Kasumi-1 (cell line): Measurements from ENCODE around the gene RNPS1.
"Not testable (repeated sequence)": the region's sequence is repeated elsewhere in the genome, so short reads cannot be mapped to it uniquely, and the experiment has no call there.

Experiments used
- DNase-seq, 2 experiments: peaks; one replicate each; lab custom pipeline; 2025; lab: John Stamatoyannopoulos, UW

RNPS1 gene

DNA sequence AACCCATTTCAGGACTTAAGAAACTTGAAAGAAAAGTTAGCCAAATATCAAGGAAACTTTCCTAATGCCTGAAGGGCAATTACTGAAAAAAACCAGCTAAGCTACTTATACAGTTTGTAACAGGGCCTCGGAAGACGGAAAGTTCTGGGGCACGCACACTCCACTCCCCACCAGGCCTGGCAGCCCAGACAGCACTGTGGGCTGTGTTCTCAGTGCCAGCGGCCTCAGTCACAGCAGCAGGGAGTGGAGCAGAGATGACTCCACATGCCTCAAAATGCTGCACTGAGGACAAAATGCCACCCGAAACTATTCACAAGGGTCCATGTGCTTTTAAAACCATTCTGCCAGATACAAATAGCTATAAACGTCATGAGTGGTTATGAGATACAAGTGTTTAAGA lies 10.2 kb downstream of the RNPS1 start:
- no peak for DNase-seq

DNA sequence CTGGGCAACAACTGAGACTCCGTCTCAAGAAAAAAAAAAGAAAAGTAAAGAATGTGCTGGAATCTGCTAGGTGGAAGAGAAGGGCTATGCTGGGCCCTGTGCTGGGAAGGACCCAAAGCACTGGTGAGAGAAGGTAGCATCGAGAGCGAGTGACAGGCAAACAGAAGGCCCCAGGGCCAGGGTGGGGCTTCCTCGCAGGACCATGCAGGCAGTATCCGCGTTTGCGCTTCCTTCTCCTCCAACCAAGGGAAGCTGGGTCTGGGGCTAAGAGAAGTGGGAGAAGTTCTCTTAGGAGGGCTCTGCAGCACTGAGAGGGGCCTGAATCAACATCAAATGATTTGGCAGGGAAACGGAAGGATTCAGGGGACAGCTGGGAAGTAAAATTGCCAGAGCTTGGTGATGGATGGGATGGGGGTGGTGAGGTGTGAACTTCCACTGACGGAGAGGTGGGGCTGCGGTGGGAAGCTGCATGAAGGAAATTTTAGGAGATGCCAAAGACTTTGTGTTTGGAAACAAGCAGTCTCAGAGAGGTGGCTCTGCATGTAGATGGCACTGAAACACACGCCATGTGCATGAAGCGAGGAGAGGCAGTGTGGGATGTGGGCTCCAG lies 11.3 kb downstream of the RNPS1 start:
- no peak for DNase-seq

DNA sequence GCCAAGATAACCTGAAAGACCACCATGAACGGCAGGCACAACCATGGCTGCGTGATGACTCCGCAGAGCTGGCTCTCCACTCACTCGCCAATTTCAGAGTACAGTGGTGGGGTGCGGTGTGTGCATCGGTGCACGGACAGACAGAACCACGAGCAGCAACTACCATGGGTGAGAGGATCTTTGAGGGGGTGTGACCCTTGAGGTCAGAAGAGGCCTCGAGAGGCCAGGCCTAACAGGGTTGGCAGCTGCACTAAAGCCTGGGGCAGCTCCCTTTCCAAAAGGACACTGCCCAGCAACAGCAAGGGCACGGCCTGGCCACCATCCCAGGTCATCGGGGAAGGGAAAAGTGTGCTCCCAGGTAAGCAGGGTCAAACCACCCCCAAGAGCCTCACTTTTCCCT lies 14.6 kb downstream of the RNPS1 start:
- DNase-seq: no peak

- DNase-seq: no peak
Measured at GRCh38 chr16:2252806-2253148, 15.1 kb downstream of the RNPS1 start.

- DNase-seq: peak; percentile 32 to 58
Measured at GRCh38 chr16:2251296-2252111, 16.4 kb downstream of the RNPS1 start, which contains the start of gene ECI1. ECI1 (minus strand) TSS chr16:2251587; CDS start chr16:2251566, 21 bp downstream.

GRCh38 chr16:2250652-2251295 lies 17.2 kb downstream of the RNPS1 start:
- peak in 1 of 2 experiments; percentile 6 for DNase-seq

GRCh38 chr16:2246301-2246885 lies 21.5 kb downstream of the RNPS1 start:
- no peak for DNase-seq

GRCh38 chr16:2244926-2245795 lies 22.8 kb downstream of the RNPS1 start:
- DNase-seq: no peak

- DNase-seq: no peak
Measured at GRCh38 chr16:2244301-2244700, 23.6 kb downstream of the RNPS1 start.

DNA sequence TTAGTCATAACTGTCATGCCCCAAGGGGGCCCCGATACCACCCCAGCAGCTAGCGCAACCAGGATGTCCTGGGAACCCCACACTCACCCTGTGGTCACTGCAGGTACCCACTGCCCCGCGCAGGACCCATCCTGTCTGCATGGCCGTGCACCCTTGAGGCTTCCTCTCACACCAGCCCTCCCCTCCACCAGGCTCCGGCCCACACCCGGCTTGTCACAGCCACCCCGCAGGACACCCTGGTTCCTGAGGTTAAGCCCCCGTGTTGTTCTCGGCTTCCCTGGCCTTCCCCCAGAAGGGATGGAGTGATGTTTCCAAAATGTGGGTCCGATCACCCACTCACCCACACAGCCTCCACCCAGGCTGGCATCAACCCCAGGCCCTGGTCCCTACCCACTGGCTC lies 24.1 kb downstream of the RNPS1 start:
- no peak for DNase-seq

DNA sequence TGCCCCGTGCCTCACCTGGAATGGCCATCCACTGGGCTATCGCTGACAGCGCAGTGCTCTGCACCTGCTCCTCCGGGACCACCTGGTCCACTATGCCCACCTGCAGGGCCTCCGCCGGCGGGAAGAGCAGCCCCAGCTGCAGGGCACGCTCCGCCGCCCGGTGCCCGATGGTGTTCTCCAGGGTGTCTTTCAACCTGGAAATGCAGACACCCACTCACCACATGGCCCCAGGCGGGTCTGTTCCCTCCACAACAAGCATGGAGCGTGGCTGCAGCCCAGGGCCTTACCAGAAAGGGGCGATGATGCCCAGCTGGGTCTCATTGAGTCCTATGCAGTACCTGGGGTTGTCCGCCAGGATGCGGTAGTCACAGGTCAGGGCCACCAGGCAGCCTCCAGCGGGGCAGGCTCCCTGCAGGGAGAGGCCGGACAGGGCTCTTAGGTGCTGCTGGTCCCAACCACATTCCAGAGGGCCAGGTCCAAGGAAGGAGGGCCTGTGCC lies 24.8 kb downstream of the RNPS1 start:
- no peak for DNase-seq

GRCh38 chr16:2242598-2242997 lies 25.3 kb downstream of the RNPS1 start:
- no peak for DNase-seq

GRCh38 chr16:2240331-2240730 lies 27.6 kb downstream of the RNPS1 start:
- DNase-seq: not testable (repeated sequence)

GRCh38 chr16:2238838-2239675 lies 28.9 kb downstream of the RNPS1 start:
- no peak for DNase-seq

GRCh38 chr16:2238150-2238837 lies 29.6 kb downstream of the RNPS1 start:
- DNase-seq: no peak

GRCh38 chr16:2237493-2238149 lies 30.3 kb downstream of the RNPS1 start:
- no peak for DNase-seq

DNA sequence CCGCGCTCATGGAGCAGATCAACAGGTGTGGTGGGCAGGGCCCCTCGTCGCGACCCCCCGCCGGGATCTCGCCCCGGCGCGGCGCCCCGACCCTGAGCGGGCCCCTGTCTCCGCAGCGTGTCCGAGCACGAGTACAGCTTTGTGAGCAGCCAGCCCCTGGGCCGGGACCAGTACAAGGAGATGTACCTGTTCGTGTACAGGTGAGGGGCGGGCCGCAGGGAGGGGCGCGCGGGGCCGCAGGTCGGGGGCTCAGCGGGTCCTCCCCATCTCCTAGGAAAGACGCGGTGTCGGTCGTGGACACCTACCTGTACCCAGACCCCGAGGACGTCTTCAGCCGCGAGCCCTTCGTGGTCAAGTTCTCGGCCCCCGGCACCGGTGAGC lies 30.8 kb downstream of the RNPS1 start:
- DNase-seq: no peak

GRCh38 chr16:2236337-2237101 lies 31.4 kb downstream of the RNPS1 start, which contains the start of gene DNASE1L2:
DNASE1L2 (plus strand) TSS chr16:2236444; CDS start chr16:2236817, 373 bp downstream.
- no peak for DNase-seq
